CD14-positive monocyte (primary cell): ENCODE results near the gene PIM3. TPM values are rescaled to one million over a fixed set of nuclear protein-coding genes. Genes with fewer than 3 reads are reported as not detected.

Experiments
- DNase-seq, 3 donors: peaks; one replicate each; pipeline ENCODE4 v3.0.0-alpha.2; 2011 to 2022
- H2AFZ ChIP-seq: 2 replicates; pipeline ENCODE4 v1.6.0; 2012; ENCODE audit warnings: mild to moderate bottlenecking, low read depth, low read length, inconsistent platforms; ENCODE audit not compliant: insufficient read depth, poor library complexity, severe bottlenecking
- H3K27ac ChIP-seq, 2 donors: 1 replicate in 1 of 2; 2 replicates in 1 of 2; pipeline ENCODE4 v1.5.1; 2012 to 2013; ENCODE audit warnings: low read length in 2 of 2, control low read depth in 1 of 2, inconsistent platforms in 1 of 2, low read depth in 1 of 2, mild to moderate bottlenecking in 1 of 2
- H3K27me3 ChIP-seq, 2 donors: one replicate each; pipeline versions ENCODE4 v1.6.0 to v1.6.1; 2011 to 2013; ENCODE audit warnings: low read length in 2 of 2; ENCODE audit not compliant: control insufficient read depth in 2 of 2, insufficient read depth in 2 of 2
- H3K36me3 ChIP-seq, 2 donors: replicated peaks in 1 of 2; 1 replicate in 1 of 2; 2 replicates in 1 of 2; pipeline versions ENCODE4 v1.5.1 to v1.6.1; 2012 to 2013; ENCODE audit warnings: low read length in 2 of 2, control low read depth in 1 of 2, inconsistent platforms in 1 of 2, mild to moderate bottlenecking in 1 of 2; ENCODE audit not compliant: insufficient read depth in 2 of 2, control insufficient read depth in 1 of 2
- H3K4me1 ChIP-seq, 2 donors: 1 replicate in 1 of 2; 2 replicates in 1 of 2; pipeline versions ENCODE4 v1.5.1 to v1.6.1; 2012 to 2013; ENCODE audit warnings: low read length in 2 of 2, control low read depth in 1 of 2, inconsistent platforms in 1 of 2, mild to moderate bottlenecking in 1 of 2, moderate library complexity in 1 of 2; ENCODE audit not compliant: insufficient read depth in 2 of 2, control insufficient read depth in 1 of 2
- H3K4me2 ChIP-seq: replicated peaks from 2 replicates; pipeline ENCODE3; 2012; ENCODE audit warnings: low read length, moderate library complexity, mild to moderate bottlenecking; ENCODE audit not compliant: poor library complexity, severe bottlenecking; ENCODE audit errors: extremely low read depth
- H3K4me3 ChIP-seq, 3 experiments: fragments of 200-600 bp in 1 of 3; sonication (generic) in 1 of 3; replicated peaks in 1 of 3; 1 replicate in 2 of 3; 2 replicates in 1 of 3; pipeline ENCODE4 v1.5.1; 2011 to 2013; ENCODE audit warnings: low read length in 3 of 3, mild to moderate bottlenecking in 3 of 3, control low read depth in 2 of 3, low read depth in 2 of 3, inconsistent platforms in 1 of 3, moderate library complexity in 1 of 3
- H3K79me2 ChIP-seq: 2 replicates; pipeline ENCODE4 v1.6.0; 2012; ENCODE audit warnings: mild to moderate bottlenecking, control low read depth, inconsistent platforms, low read length, moderate library complexity; ENCODE audit not compliant: insufficient read depth
- H3K9ac ChIP-seq: 2 replicates; pipeline ENCODE4 v1.6.0; 2017; ENCODE audit warnings: low read length, mild to moderate bottlenecking; ENCODE audit not compliant: insufficient read depth, poor library complexity, severe bottlenecking
- H3K9me3 ChIP-seq, 2 donors: replicated peaks in 1 of 2; 1 replicate in 1 of 2; 2 replicates in 1 of 2; pipeline versions ENCODE4 v1.5.1 to v1.6.1; 2012 to 2013; ENCODE audit warnings: low read length in 2 of 2, control low read depth in 1 of 2; ENCODE audit not compliant: control insufficient read depth in 1 of 2, insufficient read depth in 1 of 2
- H4K20me1 ChIP-seq: 2 replicates; pipeline ENCODE4 v1.6.0; 2012; ENCODE audit warnings: mild to moderate bottlenecking, low read length, control low read depth, moderate library complexity; ENCODE audit not compliant: insufficient read depth
- H3K27ac Mint-ChIP-seq, 7 donors: one replicate each; pipeline ENCODE4 v1.8.0; 2020; ENCODE audit warnings: mild to moderate bottlenecking in 7 of 7, mixed read lengths in 7 of 7, moderate library complexity in 6 of 7, inconsistent platforms in 2 of 7
- H3K27me3 Mint-ChIP-seq, 3 donors: one replicate each; pipeline ENCODE4 v1.8.0; 2021 to 2022; ENCODE audit warnings: low read depth in 3 of 3, mild to moderate bottlenecking in 3 of 3, mixed read lengths in 3 of 3, moderate library complexity in 3 of 3, inconsistent platforms in 1 of 3
- H3K36me3 Mint-ChIP-seq, 2 donors: one replicate each; pipeline ENCODE4 v1.8.0; 2020; ENCODE audit warnings: mixed read lengths in 2 of 2, inconsistent platforms in 1 of 2, mild to moderate bottlenecking in 1 of 2
- H3K4me1 Mint-ChIP-seq: one replicate; pipeline ENCODE4 v1.8.0; 2020; ENCODE audit warnings: mild to moderate bottlenecking, mixed read lengths
- H3K4me3 Mint-ChIP-seq, 2 donors: one replicate each; pipeline ENCODE4 v1.8.0; 2020; ENCODE audit warnings: mild to moderate bottlenecking in 2 of 2, mixed read lengths in 2 of 2, moderate library complexity in 1 of 2
- H3K9me3 Mint-ChIP-seq, 7 donors: one replicate each; pipeline ENCODE4 v1.8.0; 2020 to 2022; ENCODE audit warnings: mixed read lengths in 7 of 7, mild to moderate bottlenecking in 6 of 7, moderate library complexity in 6 of 7, inconsistent platforms in 2 of 7
- WGBS: methylation state at CpG from one replicate; pipeline ENCODE4 v1.1.5; 2013; ENCODE audit warnings: missing lambda C conversion rate; ENCODE audit not compliant: insufficient coverage; 5-methylcytosine and 5-hydroxymethylcytosine counted together
- intact Hi-C, 2 donors: fragments of 100-400 bp; cut with micrococcal nuclease; formaldehyde crosslinking; loops; one replicate each; pipeline versions ENCODE4 v1.15.0 to v1.15.1; 2023
- polyA plus RNA-seq, 3 donors: library from polyadenylated mRNA; depleted of rRNA in 1 of 3; unstranded in 2 of 3; stranded (reverse) in 1 of 3; fragments of 300-500 nt in 2 of 3; fragments of >200 nt in 1 of 3; fragmentation: Illumina TruSeq in 2 of 3; gene quantifications; 1 replicate in 2 of 3; 2 replicates in 1 of 3; pipeline ENCODE4 v1.2.3, GENCODE V29; 2012 to 2021
- TF ChIP-seq, protein P1 (sequence below): fragments of 200-600 bp; IDR thresholded peaks from one replicate; pipeline ENCODE4 v1.8.0; 2022; ENCODE audit warnings: antibody characterized with exemption, mild to moderate bottlenecking

Gene PIM3
- polyA plus RNA-seq, 3 donors, result 38.8 to 135 (median 40.4) TPM

DNA sequence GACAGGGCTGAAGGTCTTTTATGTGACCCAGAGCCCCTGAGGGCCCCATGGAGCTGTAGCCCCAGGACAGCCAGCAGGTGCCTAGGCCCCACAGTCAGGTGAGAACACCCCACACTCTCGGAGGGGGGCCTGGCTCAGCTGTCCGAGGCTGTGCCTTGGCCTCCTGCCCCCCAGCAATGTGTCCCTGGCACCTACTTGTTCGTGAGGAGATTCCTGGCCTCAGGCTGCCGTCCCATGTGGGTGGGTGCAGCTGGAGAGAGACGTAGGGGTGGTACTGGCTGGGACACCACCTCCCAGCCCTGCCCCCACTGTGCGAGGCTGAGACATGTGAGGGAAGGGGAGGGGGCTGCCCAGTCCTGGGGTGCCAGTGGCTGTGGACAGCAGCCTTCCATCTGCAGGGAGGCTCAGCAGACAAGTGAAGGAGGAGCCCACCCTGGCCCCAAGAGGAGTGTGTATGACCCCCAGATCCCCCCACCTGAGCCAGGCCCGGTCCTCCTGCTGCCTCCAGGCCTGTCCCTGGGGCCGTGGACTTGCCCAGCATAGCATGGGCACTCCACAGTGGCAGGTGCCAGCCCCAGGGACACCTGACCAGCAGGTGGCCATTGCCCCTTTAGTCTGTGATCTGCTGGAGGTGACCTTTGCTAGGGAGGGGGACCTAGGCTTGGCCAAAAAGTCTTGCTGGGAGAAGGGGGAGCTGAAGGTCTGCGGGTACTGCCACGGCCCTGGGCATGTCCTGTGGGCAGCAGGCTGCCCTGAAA, 35.0 kb downstream of the PIM3 start:
- Histone ChIP-seq H3K4me1 (peaks cover 5 to 8% of the 10 kb centered on the region in 2 donors), H3K27ac (no peak overlapping the region), H3K4me3 (no peak overlapping the region), H3K4me2 (no peak overlapping the region), H3K9ac (no peak overlapping the region), H3K27me3 (peaks cover 0 to 14% of the 10 kb centered on the region in 2 donors), H3K79me2 (no peaks in the 10 kb centered on the region), H2AFZ (no peak overlapping the region), H4K20me1 (no peaks in the 10 kb centered on the region), H3K9me3 (peaks cover 8 to 9% of the 10 kb centered on the region in 2 donors), H3K36me3 (no peaks in the 10 kb centered on the region)
- intact Hi-C loops, result no loop called here
- Mint-ChIP-seq H3K27me3 (peaks cover 4 to 17% (median 6%) of the 10 kb centered on the region in 3 donors), H3K36me3 (no peaks in the 10 kb centered on the region), H3K4me1 (peaks cover 11% of the 10 kb centered on the region), H3K27ac (no peak overlapping the region), H3K4me3 (no peak overlapping the region), H3K9me3 (peaks cover 6 to 14% (median 11%) of the 10 kb centered on the region in 7 donors)
- DNase-seq, result no peak
- WGBS, result 94% methylated on average over 6 of the region's 10 CpGs
- TF ChIP-seq, protein P1, sequence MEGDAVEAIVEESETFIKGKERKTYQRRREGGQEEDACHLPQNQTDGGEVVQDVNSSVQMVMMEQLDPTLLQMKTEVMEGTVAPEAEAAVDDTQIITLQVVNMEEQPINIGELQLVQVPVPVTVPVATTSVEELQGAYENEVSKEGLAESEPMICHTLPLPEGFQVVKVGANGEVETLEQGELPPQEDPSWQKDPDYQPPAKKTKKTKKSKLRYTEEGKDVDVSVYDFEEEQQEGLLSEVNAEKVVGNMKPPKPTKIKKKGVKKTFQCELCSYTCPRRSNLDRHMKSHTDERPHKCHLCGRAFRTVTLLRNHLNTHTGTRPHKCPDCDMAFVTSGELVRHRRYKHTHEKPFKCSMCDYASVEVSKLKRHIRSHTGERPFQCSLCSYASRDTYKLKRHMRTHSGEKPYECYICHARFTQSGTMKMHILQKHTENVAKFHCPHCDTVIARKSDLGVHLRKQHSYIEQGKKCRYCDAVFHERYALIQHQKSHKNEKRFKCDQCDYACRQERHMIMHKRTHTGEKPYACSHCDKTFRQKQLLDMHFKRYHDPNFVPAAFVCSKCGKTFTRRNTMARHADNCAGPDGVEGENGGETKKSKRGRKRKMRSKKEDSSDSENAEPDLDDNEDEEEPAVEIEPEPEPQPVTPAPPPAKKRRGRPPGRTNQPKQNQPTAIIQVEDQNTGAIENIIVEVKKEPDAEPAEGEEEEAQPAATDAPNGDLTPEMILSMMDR, result no peak

DNA sequence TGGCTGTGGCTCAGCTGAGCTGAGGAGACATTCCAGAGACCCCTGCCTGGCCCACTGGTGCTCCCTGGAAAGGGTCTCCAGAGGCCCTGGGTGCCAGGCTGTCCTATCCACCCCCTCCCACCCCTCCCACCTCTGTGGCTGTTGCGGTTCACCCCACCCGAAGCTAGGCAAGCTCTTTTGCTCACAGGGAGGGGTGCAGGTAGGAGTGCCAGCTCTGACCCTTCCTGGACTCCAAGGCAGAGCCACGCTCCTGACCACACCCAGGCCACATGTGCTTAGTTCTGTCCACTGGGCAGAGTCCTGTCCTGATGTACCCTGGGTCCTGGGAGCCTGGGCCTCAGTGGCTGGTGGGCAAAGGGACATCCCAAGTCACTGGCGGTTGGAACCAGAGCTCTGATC, 35.5 kb downstream of the PIM3 start:
- H2AFZ ChIP-seq, result no peak overlapping the region
- 87% methylated on average over 4 of the region's 4 CpGs for WGBS
- H3K27me3 ChIP-seq, result peaks cover 0 to 16% of the 10 kb centered on the region in 2 donors
- Mint-ChIP-seq H3K4me1 (peaks cover 11% of the 10 kb centered on the region), H3K9me3 (peaks cover 3 to 8% (median 6%) of the 10 kb centered on the region in 7 donors), H3K27me3 (peaks cover 4 to 15% (median 6%) of the 10 kb centered on the region in 3 donors), H3K4me3 (no peak overlapping the region), H3K36me3 (no peaks in the 10 kb centered on the region), H3K27ac (no peak overlapping the region)
- H3K4me1 ChIP-seq, result peaks cover 5 to 8% of the 10 kb centered on the region in 2 donors
- H3K27ac ChIP-seq, result no peak overlapping the region
- peaks cover 3 to 4% of the 10 kb centered on the region in 2 donors for H3K9me3 ChIP-seq
- intact Hi-C loops, result no loop called here
- H3K9ac ChIP-seq, result no peak overlapping the region
- H3K4me2 ChIP-seq, result no peak overlapping the region
- no peak for DNase-seq
- H3K4me3 ChIP-seq, result no peak overlapping the region
- H3K79me2 ChIP-seq, result no peaks in the 10 kb centered on the region
- no peaks in the 10 kb centered on the region for H4K20me1 ChIP-seq
- TF ChIP-seq, protein P1, result no peak
- no peaks in the 10 kb centered on the region for H3K36me3 ChIP-seq
